CD4-positive, alpha-beta T cell (primary cell): ENCODE measurements around the gene HEPN1. TPM values are rescaled to one million over a fixed set of nuclear protein-coding genes. Genes with fewer than 3 reads are reported as not detected.

Experiments
- ATAC-seq: fragments of 200-7000 bp; cut with Tn5 transposase; one replicate; pipeline ENCODE4 v1.10.0; 2022; ENCODE audit warnings: mild to moderate bottlenecking; ENCODE audit not compliant: poor library complexity
- CTCF ChIA-PET: fragments of 350-600 bp; sonication (Branson Sonifier 250); formaldehyde crosslinking; loops from one replicate; lab custom pipeline; 2021; ENCODE audit warnings: antibody characterized with exemption, inconsistent platforms; lab: Charles Lee
- POLR2A ChIA-PET: fragments of 350-600 bp; sonication (Branson Sonifier 250); formaldehyde crosslinking; loops from one replicate; lab custom pipeline; 2021; ENCODE audit warnings: antibody characterized with exemption, inconsistent platforms; lab: Charles Lee
- DNase-seq, 14 experiments: peaks; one replicate each; pipeline ENCODE4 v3.0.0-alpha.2; 2013 to 2020; ENCODE audit warnings: mixed read lengths in 2 of 14
- H3K27ac ChIP-seq, 2 donors: one replicate each; pipeline versions ENCODE4 v1.5.1 to v1.7.0; 2013; ENCODE audit warnings: low read length in 2 of 2, low read depth in 1 of 2, mild to moderate bottlenecking in 1 of 2
- H3K27me3 ChIP-seq, 2 experiments: 1 replicate in 1 of 2; 2 replicates in 1 of 2; pipeline versions ENCODE4 v1.6.1 to v1.7.0; 2013; ENCODE audit warnings: low read length in 2 of 2, control low read depth in 1 of 2, mild to moderate bottlenecking in 1 of 2, moderate library complexity in 1 of 2; ENCODE audit not compliant: insufficient read depth in 2 of 2, control insufficient read depth in 1 of 2
- H3K36me3 ChIP-seq: one replicate; pipeline ENCODE4 v1.6.1; 2013; ENCODE audit warnings: low read length, control low read depth; ENCODE audit not compliant: insufficient read depth
- H3K4me1 ChIP-seq: one replicate; pipeline ENCODE4 v1.6.1; 2013; ENCODE audit warnings: low read length, control low read depth; ENCODE audit not compliant: insufficient read depth
- H3K4me3 ChIP-seq: one replicate; pipeline ENCODE4 v1.5.1; 2013; ENCODE audit warnings: mild to moderate bottlenecking, low read length, moderate library complexity
- H3K9me3 ChIP-seq, 2 experiments: 1 replicate in 1 of 2; 2 replicates in 1 of 2; pipeline versions ENCODE4 v1.6.1 to v1.7.0; 2013; ENCODE audit warnings: low read length in 2 of 2, mild to moderate bottlenecking in 2 of 2, control low read depth in 1 of 2, moderate library complexity in 1 of 2; ENCODE audit not compliant: control insufficient read depth in 1 of 2, insufficient read depth in 1 of 2
- H3K27ac Mint-ChIP-seq: one replicate; pipeline ENCODE4 v1.8.0; 2020; ENCODE audit warnings: mixed read lengths
- H3K27me3 Mint-ChIP-seq: one replicate; pipeline ENCODE4 v1.8.0; 2021; ENCODE audit warnings: mixed read lengths
- H3K36me3 Mint-ChIP-seq: one replicate; pipeline ENCODE4 v1.8.0; 2021; ENCODE audit warnings: low read depth, mixed read lengths
- H3K4me1 Mint-ChIP-seq: one replicate; pipeline ENCODE4 v1.8.0; 2021; ENCODE audit warnings: low read depth, mixed read lengths
- H3K4me3 Mint-ChIP-seq: one replicate; pipeline ENCODE4 v1.8.0; 2020; ENCODE audit warnings: mild to moderate bottlenecking, mixed read lengths
- H3K9me3 Mint-ChIP-seq: one replicate; pipeline ENCODE4 v1.8.0; 2020; ENCODE audit warnings: mixed read lengths
- intact Hi-C, 2 experiments: fragments of 100-400 bp; cut with DNase I in 1 of 2; cut with micrococcal nuclease in 1 of 2; formaldehyde crosslinking; loops; one replicate each; pipeline versions ENCODE4 v1.15.1 to v1.9.0; 2023 to 2025; cut with DNase I, micrococcal nuclease
- total RNA-seq, 174 experiments: library from RNA in 2 of 174; stranded (reverse) in 2 of 174; gene quantifications; one replicate each; pipeline ENCODE4 v1.2.3 and lab custom pipeline; 2021 to 2026
- TF ChIP-seq, protein P1 (sequence below): fragments of 200-600 bp; IDR thresholded peaks from one replicate; pipeline ENCODE4 v1.8.0; 2022; ENCODE audit warnings: antibody characterized with exemption, mild to moderate bottlenecking

The HEPN1 gene
- total RNA-seq, 2 experiments from 2014 or later: not detected

DNA sequence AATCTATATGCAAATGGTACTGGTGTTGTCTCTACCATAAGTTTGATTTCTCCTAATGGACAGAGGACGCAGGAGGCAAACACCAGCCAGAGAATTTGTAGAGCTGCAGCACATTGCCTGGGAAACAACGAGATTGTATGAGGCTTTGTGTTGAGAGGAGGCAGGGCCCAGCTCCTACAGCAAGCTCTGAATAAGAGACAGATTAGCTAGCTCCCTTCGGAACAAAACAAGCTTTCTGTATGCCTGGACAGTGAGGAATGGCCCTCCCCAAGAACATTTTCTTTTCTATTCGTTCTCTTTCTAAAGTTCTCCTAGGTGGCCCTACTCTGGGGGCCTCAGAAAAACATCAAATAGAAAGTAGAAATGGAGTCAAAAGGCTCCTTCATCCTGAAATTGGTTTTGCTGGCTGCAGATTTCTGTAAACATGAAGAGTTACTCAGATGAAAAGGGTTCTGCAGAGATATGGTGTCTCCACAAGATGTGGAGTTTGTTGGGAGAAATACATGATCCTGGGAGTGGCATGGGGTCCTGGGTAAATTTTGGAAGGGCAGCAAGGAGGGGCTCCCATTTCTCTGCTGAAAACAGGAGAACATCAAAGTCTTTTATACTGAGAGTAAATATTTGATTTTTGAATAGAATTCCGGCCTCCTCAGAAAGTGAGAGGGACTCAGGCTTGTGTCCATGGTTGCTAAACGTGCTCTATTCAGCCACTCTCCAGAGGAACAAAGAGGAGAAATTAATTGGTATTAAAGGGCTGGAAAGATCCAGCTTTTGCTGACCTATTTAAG is 23.6 kb downstream of the HEPN1 start:
- peaks cover 23% of the 10 kb centered on the region for H3K4me1 Mint-ChIP-seq
- TF ChIP-seq, protein P1, sequence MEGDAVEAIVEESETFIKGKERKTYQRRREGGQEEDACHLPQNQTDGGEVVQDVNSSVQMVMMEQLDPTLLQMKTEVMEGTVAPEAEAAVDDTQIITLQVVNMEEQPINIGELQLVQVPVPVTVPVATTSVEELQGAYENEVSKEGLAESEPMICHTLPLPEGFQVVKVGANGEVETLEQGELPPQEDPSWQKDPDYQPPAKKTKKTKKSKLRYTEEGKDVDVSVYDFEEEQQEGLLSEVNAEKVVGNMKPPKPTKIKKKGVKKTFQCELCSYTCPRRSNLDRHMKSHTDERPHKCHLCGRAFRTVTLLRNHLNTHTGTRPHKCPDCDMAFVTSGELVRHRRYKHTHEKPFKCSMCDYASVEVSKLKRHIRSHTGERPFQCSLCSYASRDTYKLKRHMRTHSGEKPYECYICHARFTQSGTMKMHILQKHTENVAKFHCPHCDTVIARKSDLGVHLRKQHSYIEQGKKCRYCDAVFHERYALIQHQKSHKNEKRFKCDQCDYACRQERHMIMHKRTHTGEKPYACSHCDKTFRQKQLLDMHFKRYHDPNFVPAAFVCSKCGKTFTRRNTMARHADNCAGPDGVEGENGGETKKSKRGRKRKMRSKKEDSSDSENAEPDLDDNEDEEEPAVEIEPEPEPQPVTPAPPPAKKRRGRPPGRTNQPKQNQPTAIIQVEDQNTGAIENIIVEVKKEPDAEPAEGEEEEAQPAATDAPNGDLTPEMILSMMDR: no peak
- no peaks in the 10 kb centered on the region for H3K9me3 ChIP-seq
- no peaks in the 10 kb centered on the region for H3K9me3 Mint-ChIP-seq
- ChIA-PET POLR2A (interaction anchor here (1.7 to 1.9 kb wide), 2 partner anchors 11 kb away, joined by 8 read pairs; partner anchors contain the start of gene CCDC15), CTCF (no interaction called here)
- no peak overlapping the region for H3K27ac Mint-ChIP-seq
- no peaks in the 10 kb centered on the region for H3K27me3 Mint-ChIP-seq
- H3K36me3 Mint-ChIP-seq: no peaks in the 10 kb centered on the region
- H3K4me1 ChIP-seq: peaks cover 9% of the 10 kb centered on the region
- no peak overlapping the region for H3K4me3 ChIP-seq
- H3K4me3 Mint-ChIP-seq: no peak overlapping the region
- H3K27ac ChIP-seq: no peak overlapping the region
- H3K36me3 ChIP-seq: no peaks in the 10 kb centered on the region
- H3K27me3 ChIP-seq: no peaks in the 10 kb centered on the region
- no peak for ATAC-seq
- intact Hi-C loops: loop anchor here in 1 of 2 experiments (5.0 kb wide), 1 partner anchor 60 kb away; no protein-coding TSS in a partner anchor
- no peak for DNase-seq

DNA sequence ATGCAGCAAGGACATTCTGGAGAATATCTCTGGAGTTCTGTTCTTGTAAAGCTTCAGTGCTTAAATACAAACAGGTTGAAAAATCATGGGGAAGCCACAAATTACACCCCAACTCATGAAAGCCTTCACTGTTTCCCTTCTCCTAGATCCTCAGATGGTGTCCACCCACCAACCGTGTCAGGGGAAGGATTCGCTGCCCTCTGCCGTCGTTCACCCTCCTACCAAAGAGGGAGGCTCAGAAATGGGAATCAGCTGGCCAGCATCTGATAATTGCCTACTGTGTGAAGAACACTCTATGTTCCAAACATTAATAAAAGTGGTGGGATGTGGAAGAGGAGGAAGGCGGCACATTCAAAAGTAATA is 24.2 kb downstream of the HEPN1 start:
- CTCF ChIA-PET: no interaction called here
- TF ChIP-seq, protein P1: no peak
- Mint-ChIP-seq H3K4me3 (no peak overlapping the region), H3K36me3 (no peaks in the 10 kb centered on the region), H3K9me3 (no peaks in the 10 kb centered on the region), H3K27me3 (no peaks in the 10 kb centered on the region), H3K27ac (peak overlapping the region; percentile 25), H3K4me1 (peaks cover 24% of the 10 kb centered on the region)
- intact Hi-C loops: loop anchor here in 1 of 2 experiments (5.0 kb wide), 1 partner anchor 61 kb away; no protein-coding TSS in a partner anchor
- no peaks in the 10 kb centered on the region for H3K9me3 ChIP-seq
- no peaks in the 10 kb centered on the region for H3K27me3 ChIP-seq
- no peak overlapping the region for H3K27ac ChIP-seq
- no peak overlapping the region for H3K4me3 ChIP-seq
- no peak for DNase-seq
- peaks cover 9% of the 10 kb centered on the region for H3K4me1 ChIP-seq
- POLR2A ChIA-PET: interaction anchor here (1.7 kb wide), 1 partner anchor 10 kb away, joined by 8 read pairs; the partner anchor contains the start of gene CCDC15
- no peaks in the 10 kb centered on the region for H3K36me3 ChIP-seq
- ATAC-seq: no peak

DNA sequence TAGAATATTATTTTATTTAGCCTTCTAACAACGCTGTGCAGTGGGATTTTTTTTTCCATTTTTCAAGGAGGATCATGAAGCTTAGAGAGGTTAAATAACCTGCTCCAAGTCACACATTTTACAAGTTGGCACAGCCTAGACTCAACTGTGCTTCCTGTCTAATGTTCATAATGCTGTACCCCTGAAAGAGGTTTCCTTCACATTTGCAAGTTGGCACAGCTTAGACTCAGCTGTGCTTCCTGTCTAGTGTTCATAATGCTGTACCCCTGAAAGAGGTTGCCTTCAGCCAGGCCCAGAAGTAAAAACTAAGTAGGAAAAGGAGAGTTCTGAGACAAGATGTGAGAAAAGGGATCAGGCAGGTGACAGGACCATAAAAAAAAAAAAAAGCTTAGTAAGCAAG is 24.7 kb downstream of the HEPN1 start:
- no peak overlapping the region for H3K4me3 Mint-ChIP-seq
- peaks cover 29% of the 10 kb centered on the region for H3K4me1 Mint-ChIP-seq
- DNase-seq: no peak
- H3K36me3 Mint-ChIP-seq: no peaks in the 10 kb centered on the region
- H3K4me3 ChIP-seq: no peak overlapping the region
- CTCF ChIA-PET: interaction anchor here (1.0 kb wide), 1 partner anchor 67 kb away, joined by 4 read pairs; no protein-coding TSS in a partner anchor
- intact Hi-C loops: loop anchor here in 1 of 2 experiments (5.0 kb wide), 1 partner anchor 61 kb away; no protein-coding TSS in a partner anchor
- POLR2A ChIA-PET: interaction anchor here (1.7 kb wide), 1 partner anchor 10 kb away, joined by 8 read pairs; the partner anchor contains the start of gene CCDC15
- H3K9me3 Mint-ChIP-seq: no peaks in the 10 kb centered on the region
- H3K27me3 Mint-ChIP-seq: no peaks in the 10 kb centered on the region
- peaks cover 9% of the 10 kb centered on the region for H3K4me1 ChIP-seq
- no peaks in the 10 kb centered on the region for H3K9me3 ChIP-seq
- H3K27ac ChIP-seq: no peak overlapping the region
- no peaks in the 10 kb centered on the region for H3K36me3 ChIP-seq
- peak overlapping the region; percentile 25 for H3K27ac Mint-ChIP-seq
- no peaks in the 10 kb centered on the region for H3K27me3 ChIP-seq
- ATAC-seq: peak; percentile 55
- TF ChIP-seq, protein P1: no peak
